RCC 7860 (cell line): ENCODE measurements around the gene RASA3.
"Not testable (repeated sequence)": the region's sequence is repeated elsewhere in the genome, so short reads cannot be mapped to it uniquely, and the experiment has no call there.

Experiments used
- DNase-seq: peaks from one replicate; pipeline ENCODE4 v3.0.0-alpha.2; 2015; ENCODE audit warnings: low spot score
- FAIRE-seq: peaks from 2 replicates; lab custom pipeline; 2012; peaks lifted over from hg19 to GRCh38; lab: Jason Lieb, UNC

RASA3 gene

GRCh38 chr13:114025714-114026431 lies 106.5 kb downstream of the RASA3 start:
- no peak for DNase-seq

GRCh38 chr13:114025405-114025713 lies 107.1 kb downstream of the RASA3 start:
- DNase-seq (no peak), FAIRE-seq (no peak)

More at GRCh38 chr13:114025714-114026431, 106.5 kb downstream of the RASA3 start:
- FAIRE-seq: no peak

DNA sequence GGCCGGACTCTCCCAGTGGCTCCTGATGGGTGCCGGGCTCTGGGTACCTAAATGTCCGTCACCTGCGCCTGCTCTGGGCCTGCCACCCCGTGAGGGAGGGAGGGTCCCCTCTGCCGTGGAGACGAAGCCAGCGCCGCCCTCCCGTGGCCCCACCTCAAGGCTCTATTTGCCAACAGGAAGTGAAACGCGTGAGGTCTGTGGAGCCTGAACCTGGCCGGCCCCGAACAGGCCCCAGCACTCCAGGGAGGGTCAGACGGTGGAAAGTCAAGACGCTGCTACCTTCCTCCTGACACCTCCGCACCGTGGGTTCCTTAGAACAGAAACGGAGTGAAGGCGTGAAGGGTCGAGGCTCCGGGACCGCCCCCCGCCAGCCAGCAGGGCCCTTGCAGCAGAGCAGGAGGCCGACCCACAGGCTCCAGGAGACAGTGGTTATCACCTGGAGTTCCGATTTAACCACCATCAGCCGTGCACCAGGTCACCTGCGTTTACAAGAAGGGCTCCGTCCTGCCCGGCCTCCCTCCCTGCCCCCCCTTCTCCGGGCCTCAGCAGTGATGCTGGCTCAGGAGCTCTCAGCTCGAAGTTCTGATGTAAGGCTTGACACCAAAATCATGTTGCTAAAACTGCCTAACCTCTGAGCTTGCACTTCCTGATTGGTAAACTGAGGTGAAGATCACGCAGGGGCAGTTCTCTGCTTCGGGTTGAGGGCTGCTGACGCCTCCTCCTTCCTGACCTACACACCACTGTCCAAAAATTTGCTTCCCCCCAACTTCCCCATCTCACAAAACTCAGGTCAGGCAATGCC lies 107.6 kb downstream of the RASA3 start:
- FAIRE-seq (no peak), DNase-seq (no peak)

DNA sequence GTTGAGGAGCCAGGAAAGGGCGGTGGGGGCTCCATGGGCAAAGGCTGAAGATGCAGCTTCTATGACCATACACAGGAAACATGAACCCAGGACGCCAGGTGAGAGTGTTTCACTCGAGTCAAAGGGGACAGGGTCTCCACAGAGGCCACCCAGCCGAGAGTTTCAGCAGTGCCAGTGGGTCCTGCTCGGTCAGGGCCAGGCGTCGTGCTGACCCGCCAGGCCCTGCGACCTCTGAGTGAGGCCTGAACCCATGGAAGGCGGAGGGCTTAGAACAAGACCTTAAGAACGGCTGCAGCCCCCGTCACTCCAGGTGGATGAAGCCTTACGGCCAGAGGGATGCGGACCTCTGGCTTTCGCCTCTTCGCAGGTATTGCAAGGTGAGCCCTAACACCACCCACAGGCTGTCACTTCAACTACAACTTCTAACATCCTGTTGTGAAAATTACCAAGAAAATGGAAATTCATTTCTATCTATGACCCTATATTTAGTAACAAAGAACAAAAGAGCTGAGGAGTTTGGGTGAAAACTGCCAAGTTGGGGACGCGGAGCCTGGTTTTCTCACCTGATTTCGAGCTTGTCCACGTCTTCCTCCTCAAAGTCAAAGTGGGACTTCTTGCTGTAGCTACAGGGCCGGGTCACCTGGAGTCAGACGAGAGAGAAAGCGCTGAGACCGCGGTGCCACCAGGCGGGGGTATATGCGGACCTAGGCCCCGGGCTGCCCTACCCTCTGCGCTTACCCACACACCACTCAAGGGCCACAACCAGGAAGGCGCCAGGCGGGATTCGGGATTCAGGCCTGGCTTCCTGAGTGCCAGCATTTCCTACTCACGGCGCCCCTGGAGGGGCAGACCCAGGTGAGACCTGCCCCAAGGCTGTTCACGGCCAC lies 108.5 kb downstream of the RASA3 start:
- FAIRE-seq: no peak

DNA sequence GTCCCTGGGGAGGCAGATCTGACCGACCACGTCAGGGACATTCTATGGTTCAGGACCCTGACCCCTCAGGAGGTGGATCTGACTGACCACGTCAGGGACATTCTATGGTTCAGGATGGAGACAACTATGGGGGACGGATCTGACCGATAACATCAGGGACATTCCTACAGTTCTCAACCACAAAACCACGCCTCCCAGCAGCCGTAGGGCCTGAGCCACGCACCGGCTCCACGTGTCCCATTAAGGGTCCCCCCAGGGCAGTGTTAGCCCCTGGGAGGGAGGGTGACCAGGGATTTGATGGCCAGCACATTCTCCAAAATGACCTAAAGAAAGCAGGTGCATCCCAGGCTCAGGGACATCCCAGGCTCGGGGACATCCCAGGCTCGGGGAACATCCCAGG lies 109.5 kb downstream of the RASA3 start:
- no peak for DNase-seq
- FAIRE-seq: no peak

More for the DNA sequence above, 108.5 kb downstream of the RASA3 start:
- no peak for DNase-seq

DNA sequence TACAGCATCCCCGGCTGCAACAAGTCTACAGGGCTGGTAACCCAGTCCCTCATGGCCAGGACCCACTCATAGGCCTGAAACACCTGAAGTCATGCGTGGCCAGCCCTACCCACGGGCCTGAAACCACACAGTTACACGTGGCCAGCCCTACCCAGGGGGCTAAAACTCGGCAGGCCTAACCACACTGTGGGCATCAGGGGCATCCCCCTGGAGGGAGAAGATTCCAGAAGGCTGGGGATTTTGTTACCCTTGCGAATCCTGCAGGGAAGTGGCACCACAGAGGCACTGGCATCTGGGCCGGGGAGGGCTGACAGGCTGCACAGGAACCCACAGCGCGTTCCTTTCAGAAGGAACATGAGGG lies 110.1 kb downstream of the RASA3 start:
- DNase-seq: no peak
- FAIRE-seq: no peak

- DNase-seq (no peak), FAIRE-seq (no peak)
These were observed 110.7 kb downstream of the RASA3 start for GRCh38 chr13:114021464-114022308.

- FAIRE-seq (no peak), DNase-seq (no peak)
These were observed 111.5 kb downstream of the RASA3 start for GRCh38 chr13:114020750-114021463.

DNA sequence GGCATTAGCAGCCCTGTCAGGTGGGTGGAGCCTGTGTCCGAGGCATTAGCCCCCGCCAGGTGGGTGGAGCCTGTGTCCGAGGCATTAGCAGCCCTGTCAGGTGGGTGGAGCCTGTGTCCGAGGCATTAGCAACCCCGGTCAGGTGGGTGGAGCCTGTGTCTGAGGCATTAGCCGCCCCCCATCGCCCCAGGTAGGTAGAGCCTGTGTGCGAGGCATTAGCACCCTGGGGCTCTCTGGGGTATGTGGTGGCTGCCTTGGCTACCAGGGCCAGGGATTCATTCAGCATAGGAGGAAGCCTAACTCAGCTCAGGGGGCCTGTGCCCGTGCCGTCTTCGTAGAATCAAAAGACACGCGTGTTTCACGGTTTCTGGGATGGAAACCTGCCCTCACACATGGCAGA lies 112.3 kb downstream of the RASA3 start:
- FAIRE-seq, DNase-seq: not testable (repeated sequence)

DNA sequence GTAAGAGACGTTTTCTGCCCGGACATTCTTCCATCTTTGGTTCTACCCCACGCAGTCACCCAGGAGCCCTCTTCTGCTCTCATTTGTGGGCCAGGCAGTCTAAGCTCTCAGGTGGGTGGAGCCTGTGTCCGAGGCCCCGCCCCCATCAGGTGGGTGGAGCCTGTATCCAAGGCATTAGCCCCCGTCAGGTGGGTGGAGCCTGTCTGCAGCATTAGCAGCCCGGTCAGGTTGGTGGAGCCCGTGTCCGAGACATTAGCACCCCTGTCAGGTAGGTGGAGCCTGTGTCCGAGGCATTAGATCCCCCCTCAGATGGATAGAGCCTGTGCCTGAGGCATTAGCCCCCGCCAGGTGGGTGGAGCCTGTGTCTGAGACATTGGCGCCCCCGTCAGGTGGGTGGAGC lies 113.1 kb downstream of the RASA3 start:
- DNase-seq (no peak), FAIRE-seq (no peak)

DNA sequence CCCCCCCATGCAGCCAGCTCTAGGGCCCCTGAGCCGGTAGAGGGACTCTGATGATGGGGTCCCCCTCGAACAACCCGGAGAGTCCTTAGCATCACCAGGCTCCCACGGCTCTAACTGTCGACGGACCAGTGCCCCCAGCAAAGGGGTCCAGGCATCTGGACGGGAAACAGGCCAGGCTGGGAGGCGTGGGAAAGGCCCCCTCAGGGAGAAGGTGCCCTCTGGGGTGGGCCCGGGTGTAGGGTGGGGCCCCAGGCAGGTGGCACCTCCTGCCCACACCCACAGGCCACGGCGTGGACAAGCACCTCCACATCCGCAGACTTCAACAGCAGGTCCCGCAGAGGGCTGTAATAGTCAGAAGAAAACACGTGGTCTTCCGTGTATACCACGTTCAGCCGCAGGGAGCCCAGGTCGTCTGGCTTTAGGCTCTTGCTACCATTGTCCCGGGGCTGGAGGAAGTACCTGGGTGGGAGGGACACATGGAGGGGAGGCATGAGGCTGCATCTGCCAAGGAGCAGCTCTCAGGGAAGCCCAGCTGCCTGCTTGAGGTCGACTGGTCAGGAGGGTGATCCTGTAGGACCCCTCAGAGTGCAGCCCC lies 113.9 kb downstream of the RASA3 start:
- FAIRE-seq (no peak), DNase-seq (no peak)

GRCh38 chr13:114017966-114018365 lies 114.5 kb downstream of the RASA3 start:
- no peak for DNase-seq
- FAIRE-seq: no peak

GRCh38 chr13:114017028-114017630 lies 115.3 kb downstream of the RASA3 start:
- FAIRE-seq: no peak
- no peak for DNase-seq

GRCh38 chr13:114016321-114017027 lies 115.9 kb downstream of the RASA3 start:
- DNase-seq (no peak), FAIRE-seq (no peak)

DNA sequence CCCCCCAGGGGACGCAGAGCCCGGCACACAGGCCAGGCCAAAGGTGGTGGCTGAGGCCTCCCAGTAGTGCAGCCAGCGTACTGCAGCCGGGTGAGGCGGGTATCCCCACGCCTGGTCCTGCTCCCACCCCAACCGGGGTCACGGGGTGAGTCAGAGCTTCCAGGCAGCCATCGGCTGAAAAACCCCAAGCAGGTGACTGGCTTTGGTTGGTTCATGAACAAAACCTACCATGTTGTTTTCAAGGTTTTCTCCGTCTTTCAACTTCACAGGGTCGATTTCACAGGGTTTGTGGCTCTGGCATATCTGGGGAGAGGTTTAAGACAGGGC lies 116.5 kb downstream of the RASA3 start:
- DNase-seq (no peak), FAIRE-seq (no peak)

GRCh38 chr13:114015111-114015968 lies 117.1 kb downstream of the RASA3 start:
- FAIRE-seq (no peak), DNase-seq (no peak)

- FAIRE-seq (no peak), DNase-seq (no peak)
These were observed 118.3 kb downstream of the RASA3 start for GRCh38 chr13:114013952-114014629.
